Measurements from ENCODE around the gene KLF15. TPM values are rescaled to one million over a fixed set of nuclear protein-coding genes. Genes with fewer than 3 reads are reported as not detected.

KLF15 gene
- polyA plus RNA-seq, 4 donors, result 8.8 to 16.8 (median 14.1) TPM

DNA sequence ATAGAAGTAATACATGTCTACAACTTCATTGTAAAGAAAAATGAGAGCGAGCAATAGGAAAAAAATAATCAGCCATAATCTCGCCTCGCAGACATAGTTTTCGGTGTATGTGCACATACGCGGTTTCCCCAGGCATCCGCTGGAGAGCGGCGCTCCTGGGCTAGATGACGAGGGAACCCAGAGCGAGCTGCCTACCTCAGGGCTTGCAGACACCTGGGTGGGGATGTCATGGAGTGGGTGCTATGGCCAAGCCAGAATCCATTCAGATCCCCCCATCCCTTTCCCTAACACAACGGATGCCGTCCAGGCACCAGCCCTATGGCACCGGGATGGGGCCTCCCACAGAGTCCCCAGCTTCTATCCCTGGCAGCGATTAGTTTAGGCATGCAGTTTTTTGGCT is 33.0 kb upstream of the KLF15 start:
- DNase-seq (ENCODE audit: low read depth in 4 of 4, low spot score in 2 of 4), result no peak

DNA sequence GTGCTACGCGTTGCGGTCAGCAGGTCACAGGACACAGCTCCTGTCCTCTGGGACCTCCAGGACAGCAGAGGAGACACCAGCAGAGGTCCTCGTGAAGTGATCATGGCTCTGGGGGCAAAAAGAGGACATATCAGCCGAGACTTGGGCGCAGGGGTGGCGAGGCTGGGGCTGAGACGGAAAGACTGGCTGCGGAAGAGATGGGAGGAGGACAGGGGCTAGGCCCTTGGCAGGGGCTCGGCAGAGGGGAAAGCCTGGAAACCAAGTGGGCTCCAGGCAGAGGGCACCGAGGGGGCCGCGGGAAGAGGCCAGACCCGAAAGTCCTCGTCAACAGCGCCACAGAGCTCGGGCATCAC is 32.6 kb upstream of the KLF15 start:
- DNase-seq (ENCODE audit: low read depth in 4 of 4, low spot score in 2 of 4), result no peak

GRCh38 chr3:126389112-126389793 is 32.0 kb upstream of the KLF15 start:
- DNase-seq (ENCODE audit: low read depth in 4 of 4, low spot score in 2 of 4), result peak in 3 of 4 donors; percentile 67 to 76 (median 72)

DNA sequence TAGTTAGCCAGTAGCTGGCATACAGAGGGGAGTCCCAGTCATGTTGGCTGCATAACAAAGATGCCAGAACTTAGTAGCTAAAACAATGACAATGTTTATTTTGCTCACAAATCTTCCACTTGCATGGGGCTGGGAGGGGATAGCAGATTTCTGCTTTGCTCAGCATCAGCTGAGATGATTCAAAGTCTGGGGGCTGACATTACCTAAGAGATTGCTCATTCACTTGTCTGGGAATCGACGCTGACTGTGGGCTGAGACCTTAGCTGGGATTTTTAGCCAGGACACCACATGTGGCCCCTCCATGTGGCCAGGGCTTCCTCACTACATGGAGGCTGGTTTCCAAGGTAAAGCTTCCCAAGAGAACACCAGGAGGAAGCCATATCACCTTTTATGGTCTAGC is 24.8 kb upstream of the KLF15 start:
- DNase-seq (ENCODE audit: low read depth in 4 of 4, low spot score in 2 of 4), result no peak

GRCh38 chr3:126380011-126380768 is 23.0 kb upstream of the KLF15 start:
- DNase-seq (ENCODE audit: low read depth in 4 of 4, low spot score in 2 of 4), result no peak

- no peak for DNase-seq (ENCODE audit: low read depth in 4 of 4, low spot score in 2 of 4)
Observed at GRCh38 chr3:126378341-126378751, 21.1 kb upstream of the KLF15 start.

DNA sequence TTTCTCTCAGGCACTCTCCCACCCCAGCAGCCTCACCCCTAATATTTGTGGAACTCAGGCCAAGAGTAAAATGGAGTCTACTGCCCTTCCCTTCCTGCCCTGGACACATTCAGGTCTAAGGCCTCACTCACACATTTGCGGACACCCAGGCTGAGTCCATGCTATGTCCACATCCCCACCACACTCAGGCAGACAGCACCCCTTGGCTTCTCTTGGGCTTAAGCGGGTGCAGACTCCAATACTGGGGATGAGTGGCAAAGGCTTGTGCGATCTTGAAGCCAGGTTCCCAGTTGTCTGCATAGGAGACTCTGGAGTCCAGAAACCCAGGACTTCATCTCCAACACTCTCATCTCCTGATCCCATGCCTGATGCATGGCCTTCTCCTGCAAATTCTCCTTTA is 20.0 kb upstream of the KLF15 start:
- DNase-seq (ENCODE audit: low read depth in 4 of 4, low spot score in 2 of 4), result no peak

DNA sequence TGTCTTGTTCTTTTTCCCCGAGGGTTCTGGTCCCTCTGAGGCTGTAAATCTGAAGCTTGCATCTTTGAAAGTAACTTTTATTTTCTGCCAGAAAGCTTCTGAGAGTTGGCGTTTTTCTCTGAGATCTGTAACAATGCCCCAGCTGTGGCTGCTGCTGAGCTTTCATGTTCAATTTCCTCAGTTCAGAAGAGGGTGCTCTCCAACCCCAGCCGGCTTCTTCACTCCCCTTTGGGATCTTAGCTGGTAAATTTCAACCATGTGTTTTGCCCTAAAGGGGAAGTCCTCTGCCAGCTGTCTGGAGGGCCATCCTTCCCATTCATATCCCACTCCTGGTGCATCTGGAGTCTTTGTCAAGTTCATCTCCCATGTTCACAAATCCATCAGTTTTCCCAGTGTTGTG is 19.2 kb upstream of the KLF15 start:
- DNase-seq (ENCODE audit: low read depth in 4 of 4, low spot score in 2 of 4), result no peak

GRCh38 chr3:126375835-126376331 is 18.7 kb upstream of the KLF15 start:
- no peak for DNase-seq (ENCODE audit: low read depth in 4 of 4, low spot score in 2 of 4)

DNA sequence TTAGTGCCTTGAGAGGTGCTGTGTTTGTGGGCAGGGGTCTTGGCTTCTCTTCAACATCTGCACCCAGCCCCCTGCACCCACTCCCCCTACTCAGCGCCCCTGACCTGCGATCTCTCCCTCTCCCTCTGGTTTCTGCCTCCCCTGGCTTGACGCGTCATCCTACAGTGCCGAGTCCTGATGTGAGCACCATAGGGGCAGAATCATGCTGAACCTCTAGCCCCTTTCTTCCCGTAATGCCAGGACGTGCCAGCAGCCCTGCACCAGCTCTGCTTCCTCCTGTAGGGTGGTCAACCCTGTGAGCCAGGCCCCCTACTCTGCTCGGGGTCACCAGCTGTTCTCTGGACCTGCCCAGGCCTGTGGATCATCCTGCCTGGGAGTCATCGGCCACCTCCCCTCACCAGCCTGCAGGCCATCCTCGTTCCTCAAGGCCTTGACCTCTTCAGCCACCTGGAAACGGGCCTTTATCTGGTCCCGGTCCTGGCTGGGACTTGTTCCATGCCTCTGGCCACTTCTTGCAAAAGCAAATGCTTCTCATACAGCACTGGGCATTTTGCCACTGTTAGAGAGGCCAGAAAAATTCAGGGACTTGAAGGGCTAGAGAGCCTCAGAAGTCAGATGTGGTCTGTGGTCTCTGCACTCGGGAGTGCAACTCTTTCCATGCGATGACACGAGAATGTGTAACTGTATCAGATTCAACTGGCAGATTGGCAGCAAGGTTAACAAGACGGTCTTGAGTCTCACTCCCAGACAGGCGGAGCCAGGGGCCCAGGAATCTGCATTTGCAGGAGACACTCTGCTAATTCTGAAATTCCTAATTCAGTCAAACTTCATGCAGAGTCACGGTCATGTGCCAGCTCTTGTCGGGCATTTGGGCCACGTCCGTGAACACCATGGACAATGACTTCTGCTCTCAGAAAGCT is 16.7 kb upstream of the KLF15 start:
- DNase-seq (ENCODE audit: low read depth in 4 of 4, low spot score in 2 of 4), result no peak

- no peak for DNase-seq (ENCODE audit: low read depth in 4 of 4, low spot score in 2 of 4)
Observed at GRCh38 chr3:126373146-126373613, 16.0 kb upstream of the KLF15 start.

- no peak for DNase-seq (ENCODE audit: low read depth in 4 of 4, low spot score in 2 of 4)
Observed at GRCh38 chr3:126372413-126373145, 15.4 kb upstream of the KLF15 start.

DNA sequence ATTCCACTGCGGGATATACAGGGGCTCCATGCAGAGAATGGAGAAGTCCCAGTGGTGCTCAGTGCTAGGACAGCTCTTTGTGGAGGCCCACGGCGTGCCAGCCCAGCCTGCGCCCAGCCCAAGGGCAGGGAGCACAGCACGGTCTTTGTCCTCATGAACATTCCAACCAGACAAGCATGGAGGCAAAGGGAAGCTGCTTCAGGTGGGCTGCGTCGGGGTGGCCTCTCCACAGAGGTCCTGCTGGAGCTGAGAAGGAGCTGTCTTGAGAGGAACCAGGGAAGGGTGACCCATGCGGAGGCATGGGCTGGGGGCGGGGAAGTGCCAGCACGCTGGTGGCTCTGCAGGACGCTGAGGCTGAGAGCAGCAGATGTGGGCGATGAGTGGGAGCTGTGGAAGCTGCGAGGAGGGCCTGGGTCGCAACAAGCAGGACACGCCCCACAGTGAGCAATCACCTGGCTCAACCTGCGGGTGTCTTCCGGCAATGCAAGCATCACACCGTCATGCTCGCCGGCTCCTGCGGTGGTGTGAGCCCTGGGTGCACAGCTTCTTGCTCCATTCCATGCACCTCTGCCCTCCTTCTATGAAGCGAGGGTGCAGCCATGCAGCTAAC is 14.0 kb upstream of the KLF15 start:
- DNase-seq (ENCODE audit: low read depth in 4 of 4, low spot score in 2 of 4), result no peak

DNA sequence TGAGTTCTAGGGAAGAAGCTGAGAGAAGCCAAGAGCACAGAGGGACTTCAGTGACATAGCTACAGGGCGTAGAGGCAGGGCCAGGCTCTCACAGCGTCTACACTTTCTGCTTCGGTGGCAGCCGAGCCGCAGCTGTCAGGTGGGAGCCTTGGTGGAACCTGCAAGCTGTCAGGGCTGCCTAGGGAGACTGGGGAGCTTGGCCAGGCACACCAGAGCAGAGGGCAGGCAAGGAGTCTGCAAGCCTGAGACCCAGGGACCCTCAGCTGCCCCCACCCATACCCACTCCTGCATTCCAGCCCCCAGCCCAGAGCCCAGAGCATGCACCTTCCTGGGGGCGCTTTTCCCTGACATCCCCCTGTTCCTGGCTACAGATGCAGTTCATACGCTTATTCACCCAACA is 13.4 kb upstream of the KLF15 start:
- no peak for DNase-seq (ENCODE audit: low read depth in 4 of 4, low spot score in 2 of 4)

GRCh38 chr3:126370055-126370454 is 12.8 kb upstream of the KLF15 start:
- DNase-seq (ENCODE audit: low read depth in 4 of 4, low spot score in 2 of 4), result no peak

DNA sequence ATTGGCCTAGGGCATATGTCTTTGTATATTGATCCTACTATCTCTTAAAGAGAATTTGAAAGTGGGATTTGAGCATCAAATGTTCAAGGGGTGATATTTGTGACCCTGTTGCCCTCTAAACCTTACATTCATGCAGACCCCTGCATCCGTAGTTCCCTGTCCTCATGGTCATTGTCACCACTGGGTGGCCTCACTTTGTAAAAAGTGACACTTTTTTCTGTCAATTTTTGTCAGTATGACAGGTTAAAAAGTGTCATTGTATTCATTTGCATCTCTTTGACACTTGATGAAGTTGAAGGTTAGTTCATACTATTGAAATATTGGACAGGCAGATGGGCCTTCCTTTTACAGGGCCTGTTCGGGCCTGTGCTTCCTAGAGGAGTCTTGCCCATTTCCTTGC is 12.3 kb upstream of the KLF15 start:
- DNase-seq (ENCODE audit: low read depth in 4 of 4, low spot score in 2 of 4), result no peak

DNA sequence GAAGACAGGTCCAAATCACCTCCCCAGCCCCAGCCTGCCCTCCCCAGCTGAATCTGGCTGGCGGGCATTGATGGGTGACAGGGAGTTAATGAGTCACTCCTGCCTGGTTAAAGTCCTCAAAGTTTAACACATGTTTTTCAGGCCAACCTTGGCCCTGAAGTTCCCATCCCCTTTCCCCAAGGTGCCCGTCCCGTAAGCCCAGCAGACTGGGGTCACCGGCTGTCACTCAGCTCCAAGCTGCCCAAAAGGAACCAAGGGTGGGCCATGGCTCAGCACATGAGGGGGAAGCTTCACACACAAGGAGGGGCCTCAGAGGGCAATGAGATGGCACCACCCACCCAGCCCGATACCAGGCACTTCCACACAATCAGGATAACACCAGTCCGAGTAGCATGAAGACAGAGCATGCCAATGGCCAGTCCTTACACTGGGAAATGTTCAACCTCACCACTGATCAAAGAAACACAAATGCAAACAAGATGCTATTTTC is 10.2 kb upstream of the KLF15 start:
- no peak for DNase-seq (ENCODE audit: low read depth in 4 of 4, low spot score in 2 of 4)

- no peak for DNase-seq (ENCODE audit: low read depth in 4 of 4, low spot score in 2 of 4)
Observed at GRCh38 chr3:126365351-126366277, 8.4 kb upstream of the KLF15 start.
